Right kidney (tissue), 9 donors: ENCODE results near the gene AOPEP.

ENCODE experiments used
- DNase-seq: peaks from one replicate; pipeline ENCODE4 v3.0.0-alpha.2; 2016
- long read RNA-seq, 8 donors: transcript quantifications; one replicate each; lab custom pipeline, GENCODE V29; 2026

The AOPEP gene, protein sequence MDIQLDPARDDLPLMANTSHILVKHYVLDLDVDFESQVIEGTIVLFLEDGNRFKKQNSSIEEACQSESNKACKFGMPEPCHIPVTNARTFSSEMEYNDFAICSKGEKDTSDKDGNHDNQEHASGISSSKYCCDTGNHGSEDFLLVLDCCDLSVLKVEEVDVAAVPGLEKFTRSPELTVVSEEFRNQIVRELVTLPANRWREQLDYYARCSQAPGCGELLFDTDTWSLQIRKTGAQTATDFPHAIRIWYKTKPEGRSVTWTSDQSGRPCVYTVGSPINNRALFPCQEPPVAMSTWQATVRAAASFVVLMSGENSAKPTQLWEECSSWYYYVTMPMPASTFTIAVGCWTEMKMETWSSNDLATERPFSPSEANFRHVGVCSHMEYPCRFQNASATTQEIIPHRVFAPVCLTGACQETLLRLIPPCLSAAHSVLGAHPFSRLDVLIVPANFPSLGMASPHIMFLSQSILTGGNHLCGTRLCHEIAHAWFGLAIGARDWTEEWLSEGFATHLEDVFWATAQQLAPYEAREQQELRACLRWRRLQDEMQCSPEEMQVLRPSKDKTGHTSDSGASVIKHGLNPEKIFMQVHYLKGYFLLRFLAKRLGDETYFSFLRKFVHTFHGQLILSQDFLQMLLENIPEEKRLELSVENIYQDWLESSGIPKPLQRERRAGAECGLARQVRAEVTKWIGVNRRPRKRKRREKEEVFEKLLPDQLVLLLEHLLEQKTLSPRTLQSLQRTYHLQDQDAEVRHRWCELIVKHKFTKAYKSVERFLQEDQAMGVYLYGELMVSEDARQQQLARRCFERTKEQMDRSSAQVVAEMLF
- long read RNA-seq, donor 1, transcript C9orf3-213 (6 exons, 478 nt), result major isoform, 8 of 24 reads
- long read RNA-seq, donor 1, partial matches to known transcripts, result 0 of 24 reads
- long read RNA-seq, donor 1, other reads (novel, unspliced or antisense), result 14 of 24 reads
- long read RNA-seq, donor 2, partial matches to known transcripts, result 5 of 9 reads
- long read RNA-seq, donor 2, other reads (novel, unspliced or antisense), result 0 of 9 reads
- long read RNA-seq, donor 3, partial matches to known transcripts, result 8 of 15 reads
- long read RNA-seq, donor 3, other reads (novel, unspliced or antisense), result 0 of 15 reads
- long read RNA-seq, donor 4, partial matches to known transcripts, result 0 of 10 reads
- long read RNA-seq, donor 4, other reads (novel, unspliced or antisense), result 5 of 10 reads
- long read RNA-seq, donor 5, partial matches to known transcripts, result 0 of 17 reads
- long read RNA-seq, donor 5, other reads (novel, unspliced or antisense), result 11 of 17 reads
- long read RNA-seq, donor 6, transcript C9orf3-213 (6 exons, 478 nt), result major isoform, 5 of 7 reads
- long read RNA-seq, donor 6, partial matches to known transcripts, result 0 of 7 reads
- long read RNA-seq, donor 6, other reads (novel, unspliced or antisense), result 0 of 7 reads
- long read RNA-seq, donor 7, transcript C9orf3-213 (6 exons, 478 nt), result major isoform, 8 of 24 reads
- long read RNA-seq, donor 7, partial matches to known transcripts, result 8 of 24 reads
- long read RNA-seq, donor 7, other reads (novel, unspliced or antisense), result 6 of 24 reads
- long read RNA-seq, donor 8, partial matches to known transcripts, result 0 of 6 reads
- long read RNA-seq, donor 8, other reads (novel, unspliced or antisense), result 0 of 6 reads

DNA sequence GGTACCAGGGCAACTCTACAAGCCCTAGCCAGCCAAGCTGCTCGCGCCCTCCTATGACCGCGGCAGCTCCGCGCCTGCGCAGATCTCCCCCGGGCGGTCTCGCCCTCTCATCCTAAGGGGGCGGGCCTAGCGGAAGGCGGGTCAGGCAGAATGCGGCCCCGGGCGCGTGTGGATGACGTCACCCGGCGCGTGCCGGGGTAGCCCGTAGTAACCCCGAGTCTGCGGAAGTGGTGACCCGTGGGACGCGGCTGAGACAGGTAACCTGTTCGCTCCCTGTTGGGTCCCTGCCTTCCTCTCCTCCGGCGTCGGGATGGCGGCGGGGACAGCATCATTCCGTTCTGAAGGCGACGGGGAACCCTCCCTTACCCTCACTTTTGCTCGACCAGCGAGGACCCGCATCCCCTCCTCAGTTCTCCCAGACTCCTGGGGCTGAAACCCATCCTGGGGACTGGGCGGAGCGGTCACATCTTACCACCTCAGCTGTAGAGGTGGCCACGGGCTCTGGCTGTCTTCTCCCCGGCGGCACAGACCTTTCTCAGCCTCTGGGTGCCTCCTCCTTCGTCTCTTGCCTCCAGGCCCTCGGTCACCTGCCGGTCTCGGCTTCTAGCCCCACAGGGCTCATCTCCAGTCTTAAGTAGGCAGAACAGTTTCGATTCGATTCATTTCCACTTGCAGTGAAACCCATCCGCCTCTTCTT, at the start of gene AOPEP:
AOPEP (plus strand) TSS at position 205 of the 697 bp plus-strand sequence. CDS start 33,085 bp downstream, outside the sequence.
- DNase-seq, result peak; percentile 95

DNA sequence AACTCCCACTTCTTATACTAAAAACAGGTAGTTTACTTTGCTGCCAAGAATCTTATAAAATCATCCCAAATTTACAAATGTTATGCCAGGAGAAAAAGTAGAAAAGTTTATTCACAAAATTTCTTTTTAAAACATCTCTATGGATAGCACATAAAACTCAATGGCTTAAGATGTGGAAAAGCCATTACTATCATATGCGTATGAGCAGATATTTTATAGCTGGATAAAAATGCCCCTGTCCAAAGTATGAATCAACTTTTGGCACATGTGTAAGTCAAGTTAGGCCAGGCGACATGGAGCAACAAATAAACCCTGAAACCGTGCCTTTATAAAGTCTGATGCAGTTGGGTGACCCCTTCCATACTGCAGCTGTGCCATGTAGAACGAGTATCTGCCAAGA, 48.6 kb upstream of the AOPEP start:
- no peak for DNase-seq

DNA sequence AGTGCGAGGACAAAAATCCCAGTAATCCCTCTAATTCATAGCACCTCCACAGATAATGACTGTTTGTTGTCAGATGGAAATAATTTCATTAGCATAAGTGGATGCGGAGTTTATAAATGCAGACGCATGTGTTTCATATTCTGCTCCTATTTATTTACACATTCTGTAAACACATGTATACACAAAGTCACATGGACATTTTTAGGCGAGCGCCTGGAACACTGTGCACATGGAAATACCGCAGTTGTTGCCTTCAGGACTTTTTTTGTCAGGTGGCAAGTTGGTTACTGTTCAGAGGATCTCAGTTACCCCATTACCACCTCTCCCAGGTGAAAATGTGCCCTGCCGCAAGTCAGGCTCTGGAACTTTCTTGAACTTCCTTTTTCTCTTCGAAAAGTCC, 46.9 kb upstream of the AOPEP start:
- no peak for DNase-seq

DNA sequence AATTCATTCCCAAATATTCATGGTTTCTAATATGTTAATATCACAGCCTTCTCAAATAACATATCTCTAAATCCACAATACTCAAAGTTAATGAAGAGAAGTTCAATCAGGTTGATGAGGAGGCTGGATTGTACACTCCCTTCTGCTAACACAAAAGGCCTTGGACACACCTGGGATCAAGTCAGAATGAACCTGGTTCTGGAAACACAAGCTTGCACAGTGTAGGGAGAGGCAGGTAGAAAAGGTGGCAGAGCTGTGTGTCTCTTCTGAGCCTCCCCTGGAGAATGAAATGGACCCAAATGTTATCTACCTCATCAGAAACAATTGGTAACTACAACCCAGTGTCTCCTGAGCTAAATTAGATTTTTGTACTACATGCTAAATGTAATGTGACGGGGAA, 46.5 kb upstream of the AOPEP start:
- DNase-seq, result no peak

DNA sequence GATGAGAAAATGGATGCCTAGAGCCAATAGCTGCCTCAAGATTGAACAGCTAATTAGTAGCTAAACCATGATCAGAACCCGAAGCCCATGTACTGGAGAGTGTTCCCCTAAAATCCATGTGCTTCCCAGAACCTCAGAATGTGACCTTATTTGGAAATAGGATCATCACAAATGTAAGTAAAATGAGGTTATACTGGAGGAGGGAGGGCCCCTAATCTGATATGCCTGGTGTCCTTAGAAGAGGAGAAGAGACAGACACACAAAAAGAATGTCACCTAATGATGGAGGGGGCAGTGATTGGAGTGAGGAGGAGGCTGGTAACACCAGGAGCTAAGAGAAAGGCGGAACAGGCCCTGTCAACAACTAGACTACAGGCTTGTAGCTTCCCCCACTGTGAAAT, 45.9 kb upstream of the AOPEP start:
- no peak for DNase-seq

- DNase-seq, result peak; percentile 57
Measured at GRCh38 chr9:94681508-94681907, 45.0 kb upstream of the AOPEP start.

GRCh38 chr9:94685359-94685758, 41.1 kb upstream of the AOPEP start:
- no peak for DNase-seq

DNA sequence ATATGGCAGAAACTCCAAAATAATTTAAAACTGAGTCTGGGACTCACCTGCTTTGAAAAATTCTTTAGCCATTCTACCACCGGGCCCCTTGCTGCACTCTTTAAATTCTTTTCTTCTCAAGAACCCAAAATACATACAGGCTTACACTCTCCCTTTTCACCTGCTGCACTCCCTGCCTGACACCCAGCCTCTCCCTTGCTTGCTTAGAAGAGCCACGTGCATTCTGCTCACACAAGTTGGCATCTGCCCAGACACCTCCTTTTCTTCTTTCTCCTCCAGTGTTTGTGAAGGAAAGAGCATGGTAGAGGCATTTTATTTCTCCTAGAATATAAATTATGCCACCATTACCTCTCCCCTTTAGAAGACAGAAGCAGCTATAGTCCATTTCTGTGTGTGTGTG, 39.0 kb upstream of the AOPEP start:
- DNase-seq, result no peak

GRCh38 chr9:94690344-94690743, 36.2 kb upstream of the AOPEP start:
- DNase-seq, result no peak

GRCh38 chr9:94692601-94693000, 33.9 kb upstream of the AOPEP start:
- DNase-seq, result peak; percentile 41

- DNase-seq, result no peak
Measured at GRCh38 chr9:94693485-94694204, 32.9 kb upstream of the AOPEP start.

- no peak for DNase-seq
Measured at GRCh38 chr9:94696545-94696944, 30.0 kb upstream of the AOPEP start.

DNA sequence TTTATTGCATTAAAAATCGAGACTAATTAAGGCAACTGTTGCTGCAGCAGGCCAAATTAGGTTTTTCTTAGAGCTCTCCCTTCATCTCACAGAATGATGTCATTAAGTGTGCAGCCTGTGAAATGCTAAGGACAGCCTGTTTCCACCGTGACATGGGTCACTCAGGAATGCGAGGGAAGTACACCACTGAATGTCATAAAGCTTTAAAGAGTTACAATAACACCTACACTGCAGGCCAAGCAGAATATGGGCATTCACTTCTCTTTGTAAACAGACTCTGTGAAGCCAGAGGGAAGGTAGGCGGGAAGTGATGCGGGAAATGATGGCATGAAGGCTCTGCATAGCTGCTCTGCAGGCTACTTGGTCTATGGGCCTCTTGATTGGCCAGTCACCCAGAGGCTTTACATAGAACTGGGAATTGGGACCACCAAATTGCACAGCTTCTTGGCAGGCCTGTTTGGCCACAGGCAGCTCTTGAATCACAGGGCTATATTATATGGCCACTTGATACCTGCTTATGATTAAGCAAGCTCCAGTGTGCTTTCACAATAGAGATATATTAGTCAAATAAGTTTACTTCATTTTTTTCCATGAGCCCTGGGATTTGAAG, 28.4 kb upstream of the AOPEP start:
- DNase-seq, result peak; percentile 25

DNA sequence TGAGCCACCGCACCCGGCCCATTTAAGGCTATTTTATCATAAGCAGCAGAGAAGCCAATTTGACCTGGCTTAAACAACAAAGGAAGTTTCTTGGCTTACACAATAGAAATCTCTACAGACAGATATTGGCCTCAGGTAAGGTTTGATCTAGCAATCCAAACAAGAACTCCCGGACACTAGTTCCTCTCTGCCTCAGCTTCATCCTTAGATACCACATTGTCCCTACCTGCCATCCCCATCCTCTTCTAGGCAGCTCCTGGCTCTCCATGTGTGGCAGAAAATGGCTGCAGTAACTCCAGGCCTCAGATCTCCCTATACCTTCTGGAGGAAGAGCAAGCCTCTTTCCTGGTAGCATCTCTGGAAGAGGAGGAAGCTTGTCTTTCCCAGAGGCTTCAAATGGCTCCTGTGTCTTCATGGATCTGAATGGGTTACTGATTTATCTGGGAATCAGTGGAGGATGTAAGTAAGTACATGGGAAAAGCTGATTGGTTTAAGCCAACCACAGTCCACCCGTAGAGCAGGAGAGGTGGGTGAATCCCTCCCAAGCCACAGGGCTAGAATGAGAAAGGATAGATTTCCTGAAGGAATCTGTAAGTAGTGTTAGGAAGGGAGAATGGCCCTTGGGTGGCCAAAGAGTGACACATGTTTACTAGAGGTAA, 26.7 kb upstream of the AOPEP start:
- no peak for DNase-seq

- DNase-seq, result no peak
Measured at GRCh38 chr9:94700445-94700844, 26.1 kb upstream of the AOPEP start.

GRCh38 chr9:94703488-94704140, 22.9 kb upstream of the AOPEP start:
- DNase-seq, result peak; percentile 19

GRCh38 chr9:94705162-94705702, 21.3 kb upstream of the AOPEP start:
- no peak for DNase-seq

DNA sequence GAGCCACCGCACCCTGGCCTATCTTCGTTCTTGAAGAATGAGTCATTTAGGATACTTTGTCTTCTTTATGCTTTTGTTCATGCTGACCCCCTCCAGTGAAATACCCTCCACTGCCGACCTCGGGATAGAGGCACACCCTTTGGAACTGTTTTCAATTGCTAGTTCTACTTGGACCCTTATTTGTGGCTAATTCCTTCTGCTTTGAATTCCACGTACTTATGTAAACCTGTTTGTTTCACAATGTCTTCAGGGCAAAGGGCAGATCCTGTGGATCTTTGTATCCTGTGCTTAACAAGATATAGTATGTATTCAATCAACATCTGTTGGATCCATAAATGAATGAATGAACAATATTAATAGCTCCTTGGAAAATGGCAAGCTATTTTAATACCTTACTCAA, 19.6 kb upstream of the AOPEP start:
- DNase-seq, result no peak
